Bone marrow (tissue), 2 donors: Measurements from ENCODE around the gene TOMM20.
"Not testable (repeated sequence)": the region's sequence is repeated elsewhere in the genome, so short reads cannot be mapped to it uniquely, and the experiment has no call there.

Experiments used
- DNase-seq, 2 donors: peaks; one replicate each; lab custom pipeline; 2025; lab: John Stamatoyannopoulos, UW

The TOMM20 gene

GRCh38 chr1:235128456-235129328, at the start of gene TOMM20:
Gene TOMM20, minus strand, starts transcription at chr1:235128837. Its CDS starts 122 bp downstream, at chr1:235128715.
- peak; percentile 82 to 95 for DNase-seq

- DNase-seq: no peak
Measured at GRCh38 chr1:235176486-235176885, 47.8 kb upstream of the TOMM20 start.

GRCh38 chr1:235169986-235170385, 41.3 kb upstream of the TOMM20 start:
- DNase-seq: no peak

GRCh38 chr1:235168375-235168774, 39.7 kb upstream of the TOMM20 start:
- DNase-seq: no peak

GRCh38 chr1:235161685-235162327, 33.2 kb upstream of the TOMM20 start:
- no peak for DNase-seq

GRCh38 chr1:235160957-235161684, 32.5 kb upstream of the TOMM20 start, which contains the start of gene RBM34:
Gene RBM34, minus strand, starts transcription at chr1:235161250. Its CDS starts 24 bp downstream, at chr1:235161226.
- peak; percentile 89 to 94 for DNase-seq

- DNase-seq: peak in 1 of 2 donors; percentile 51
Measured at GRCh38 chr1:235160383-235160956, 31.8 kb upstream of the TOMM20 start.

GRCh38 chr1:235159930-235160329, 31.3 kb upstream of the TOMM20 start:
- not testable (repeated sequence) for DNase-seq

- DNase-seq: not testable (repeated sequence)
Measured at GRCh38 chr1:235159284-235159683, 30.6 kb upstream of the TOMM20 start.

- no peak for DNase-seq
Measured at GRCh38 chr1:235158680-235159079, 30.0 kb upstream of the TOMM20 start.

- no peak for DNase-seq
Measured at GRCh38 chr1:235157150-235157549, 28.5 kb upstream of the TOMM20 start.

- no peak for DNase-seq
Measured at GRCh38 chr1:235156740-235157139, 28.1 kb upstream of the TOMM20 start.

GRCh38 chr1:235156265-235156664, 27.6 kb upstream of the TOMM20 start:
- DNase-seq: no peak

GRCh38 chr1:235152235-235152634, 23.6 kb upstream of the TOMM20 start:
- DNase-seq: no peak

GRCh38 chr1:235151033-235151432, 22.4 kb upstream of the TOMM20 start:
- DNase-seq: no peak

- DNase-seq: no peak
Measured at GRCh38 chr1:235149824-235150223, 21.2 kb upstream of the TOMM20 start.

GRCh38 chr1:235147269-235147668, 18.6 kb upstream of the TOMM20 start:
- no peak for DNase-seq

GRCh38 chr1:235145639-235146038, 17.0 kb upstream of the TOMM20 start:
- no peak for DNase-seq

GRCh38 chr1:235142991-235143390, 14.4 kb upstream of the TOMM20 start:
- no peak for DNase-seq

GRCh38 chr1:235139315-235139714, 10.7 kb upstream of the TOMM20 start:
- DNase-seq: no peak

- no peak for DNase-seq
Measured at GRCh38 chr1:235138821-235139220, 10.2 kb upstream of the TOMM20 start.

- DNase-seq: no peak
Measured at GRCh38 chr1:235136111-235136510, 7.5 kb upstream of the TOMM20 start.
